HG03565 (cell line): ENCODE data around the gene BANF2.

Experiments used
- ATAC-seq: cut with Tn5 transposase; IDR thresholded peaks from one replicate; pipeline ENCODE4 v1.9.1; 2021; ENCODE audit warnings: mild to moderate bottlenecking, moderate library complexity; ENCODE audit not compliant: unreplicated experiment

Gene BANF2

DNA sequence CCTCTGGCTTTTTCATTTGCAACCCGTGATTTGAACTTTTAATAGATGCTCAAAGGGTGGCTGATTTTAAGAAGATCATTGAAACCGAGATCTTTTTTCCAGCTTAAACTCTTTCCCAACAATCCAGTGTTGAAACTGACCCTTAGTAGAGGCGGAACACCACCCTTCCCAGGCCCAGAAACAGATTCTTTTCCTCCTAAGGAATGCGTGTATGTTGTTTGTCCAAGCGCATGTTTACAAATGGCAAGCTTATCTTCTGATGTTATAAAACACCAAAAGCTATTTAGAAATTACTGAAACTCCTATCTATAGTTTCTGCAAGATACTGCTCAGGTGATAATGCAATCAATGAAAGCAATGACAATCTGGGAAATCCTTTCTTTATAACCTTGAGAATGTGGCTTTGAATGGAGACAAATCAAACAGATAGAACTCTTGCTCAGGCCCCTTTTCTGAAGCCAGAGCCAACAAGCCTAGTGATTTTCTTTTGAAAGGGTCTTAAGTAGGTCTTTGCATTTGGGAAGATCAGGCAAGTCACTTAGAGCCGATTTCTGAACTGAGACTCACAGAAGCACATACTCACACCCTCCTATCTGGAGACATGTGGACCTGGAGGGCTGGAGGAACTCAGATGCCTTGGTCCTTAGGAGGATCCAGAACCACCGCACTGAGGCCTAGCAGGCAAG is 9.1 kb downstream of the BANF2 start:
- no peak for ATAC-seq

DNA sequence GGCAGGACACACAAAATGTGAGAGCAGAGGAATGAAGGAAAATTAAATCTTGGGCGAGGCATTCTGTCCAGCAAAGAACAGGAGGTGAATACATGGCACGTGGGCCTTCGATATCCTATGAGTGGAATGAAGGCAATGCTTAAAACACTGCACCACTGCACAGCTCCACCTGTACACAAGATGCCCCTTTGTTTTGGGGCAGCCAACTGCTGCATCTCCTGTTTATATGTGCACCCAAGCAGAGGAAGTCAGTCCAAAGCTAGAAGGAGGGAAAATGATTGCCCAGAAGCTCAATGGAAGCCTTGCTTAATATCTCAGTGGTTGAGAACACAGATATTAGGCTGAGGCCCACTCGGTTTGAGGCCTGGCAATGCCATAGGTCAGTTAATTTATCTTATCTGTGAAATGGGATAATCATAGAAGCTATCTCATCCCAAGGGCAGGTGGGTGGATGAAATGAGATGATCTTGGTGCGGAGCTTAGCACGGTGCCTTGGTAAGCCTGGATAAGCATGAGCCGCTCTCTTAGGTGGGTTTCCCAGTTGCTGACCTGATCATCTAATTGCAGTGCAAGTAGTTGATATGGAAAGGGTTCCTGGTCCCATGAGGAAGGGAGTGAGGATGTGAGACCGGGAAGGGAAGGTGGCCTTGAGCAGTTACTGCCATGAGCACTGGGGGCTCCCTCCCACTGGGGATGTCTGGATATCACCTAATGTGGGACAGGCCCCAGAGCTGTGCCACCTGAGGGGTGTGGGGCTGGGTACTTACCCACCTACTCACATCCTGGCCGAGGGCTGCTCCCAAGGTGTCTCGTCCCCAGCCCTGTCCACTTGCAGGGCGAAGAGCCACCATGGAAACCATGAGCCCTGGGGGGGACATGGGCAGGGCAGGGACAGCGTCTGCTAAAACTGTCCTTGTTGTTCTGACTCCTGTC is 9.9 kb downstream of the BANF2 start:
- ATAC-seq, result no peak

DNA sequence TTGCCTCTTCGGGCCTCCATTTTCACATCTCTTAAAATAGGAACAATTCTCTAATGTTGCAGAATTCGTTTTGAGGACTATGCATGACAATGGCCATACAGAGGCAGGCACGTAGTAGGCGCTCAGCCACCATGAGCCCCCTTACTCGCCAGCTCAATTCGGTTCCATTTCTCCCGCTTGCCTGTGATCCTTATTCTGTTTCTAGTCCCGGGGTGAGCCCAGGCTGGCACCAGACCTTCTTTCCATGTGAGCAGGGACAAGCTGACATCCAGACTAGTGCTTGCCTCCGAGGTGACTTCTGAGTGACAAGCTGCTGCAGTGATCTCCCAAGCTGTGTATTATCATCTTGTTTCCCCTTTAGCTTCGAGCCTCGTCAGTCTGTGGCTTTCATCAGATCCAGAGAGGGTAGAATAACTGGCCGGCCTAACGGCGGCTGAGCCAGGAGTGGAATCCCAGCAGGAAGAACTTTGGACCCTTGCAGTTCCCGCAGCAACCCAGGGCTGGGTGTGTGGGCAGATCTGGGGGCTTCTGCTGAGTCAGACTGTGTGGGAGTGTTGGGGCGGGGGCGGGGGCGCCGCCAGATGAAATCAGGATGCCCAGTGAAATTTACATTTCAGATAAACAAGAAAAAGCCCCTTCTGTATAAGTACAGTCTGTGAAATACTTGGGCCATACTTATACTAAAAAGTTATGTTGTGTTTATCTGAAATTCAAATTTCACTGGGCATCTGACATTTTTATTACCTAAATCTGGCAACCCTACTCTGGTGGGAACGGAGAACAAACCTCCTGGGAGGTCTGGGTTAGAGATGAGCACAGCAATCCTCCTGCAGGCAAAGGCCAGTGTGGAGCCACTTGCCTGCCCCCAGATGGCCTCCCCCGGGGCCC is 10.9 kb downstream of the BANF2 start:
- ATAC-seq, result no peak

DNA sequence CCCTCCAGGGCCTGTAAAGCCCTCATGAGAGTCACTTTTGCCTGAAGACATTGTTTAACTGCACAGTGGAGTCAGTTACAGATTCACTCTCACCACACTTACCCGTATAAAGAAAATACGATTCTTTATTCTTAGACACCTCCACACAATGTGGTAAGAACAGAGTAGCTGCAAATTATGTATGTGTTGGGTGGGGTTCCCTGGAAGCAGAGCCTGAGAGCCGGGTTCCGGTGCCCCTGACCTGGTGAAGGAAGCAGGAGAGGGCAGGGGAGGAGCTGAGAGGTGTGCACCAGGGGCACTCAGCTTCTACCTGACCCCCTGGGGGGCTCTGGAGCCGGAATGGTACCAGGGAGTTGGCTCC is 11.5 kb downstream of the BANF2 start:
- no peak for ATAC-seq

DNA sequence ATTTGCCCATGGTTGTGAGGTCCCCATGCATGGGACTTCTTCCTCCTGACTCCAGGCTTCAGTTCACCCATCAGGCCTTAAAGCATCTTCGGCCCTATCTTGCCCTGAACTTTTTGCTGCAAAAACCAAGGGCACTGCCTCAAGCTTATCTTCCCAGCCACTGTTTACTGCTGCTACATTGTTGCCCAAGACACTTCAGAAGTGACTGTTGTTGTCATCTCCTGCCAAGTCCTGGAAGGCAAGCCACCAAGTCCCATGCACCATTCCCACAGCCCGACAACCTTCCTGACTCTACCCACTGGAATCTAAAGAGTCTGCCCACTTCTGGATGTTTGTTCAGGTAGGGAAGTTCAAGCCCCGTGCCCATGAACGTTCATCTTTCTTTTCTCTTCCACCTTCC is 12.4 kb downstream of the BANF2 start:
- ATAC-seq, result no peak

DNA sequence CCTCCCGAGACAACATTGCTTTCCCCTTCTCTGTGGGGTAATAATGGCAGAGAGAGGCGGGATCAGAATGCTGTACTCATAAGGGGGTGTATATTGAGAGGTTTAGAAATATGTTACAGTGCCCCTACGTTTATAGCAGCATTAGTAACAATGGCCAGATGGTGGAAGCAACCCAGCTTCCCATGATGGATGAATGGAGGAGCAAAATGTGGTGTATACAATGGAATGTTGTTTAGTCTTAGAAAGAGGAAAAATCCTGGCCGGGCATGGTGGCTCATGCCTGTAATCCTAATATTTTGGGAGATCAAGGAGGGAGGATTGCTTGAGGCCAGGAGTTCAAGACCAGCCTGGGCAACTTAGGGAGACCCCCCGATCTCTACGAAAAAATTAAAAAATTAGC is 12.9 kb downstream of the BANF2 start:
- ATAC-seq, result no peak

DNA sequence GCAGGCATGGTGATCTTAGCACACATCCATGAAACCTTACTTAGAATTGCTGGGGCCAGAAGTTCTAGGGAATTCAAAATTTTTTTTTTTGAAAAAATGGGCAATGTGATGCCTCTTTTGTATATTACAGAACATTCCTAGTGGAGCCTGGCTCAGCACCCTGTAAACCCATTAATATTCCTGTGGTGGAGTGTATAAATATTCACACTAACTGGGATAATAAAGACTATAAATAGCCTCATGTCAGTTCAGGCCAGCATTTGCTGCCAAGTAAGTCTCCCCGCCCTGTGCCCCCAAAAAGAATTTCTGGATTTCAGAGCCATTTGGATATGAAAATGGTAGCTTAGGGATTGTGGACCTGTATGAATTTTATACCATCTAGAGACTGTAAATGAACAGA is 14.8 kb downstream of the BANF2 start:
- ATAC-seq, result no peak

DNA sequence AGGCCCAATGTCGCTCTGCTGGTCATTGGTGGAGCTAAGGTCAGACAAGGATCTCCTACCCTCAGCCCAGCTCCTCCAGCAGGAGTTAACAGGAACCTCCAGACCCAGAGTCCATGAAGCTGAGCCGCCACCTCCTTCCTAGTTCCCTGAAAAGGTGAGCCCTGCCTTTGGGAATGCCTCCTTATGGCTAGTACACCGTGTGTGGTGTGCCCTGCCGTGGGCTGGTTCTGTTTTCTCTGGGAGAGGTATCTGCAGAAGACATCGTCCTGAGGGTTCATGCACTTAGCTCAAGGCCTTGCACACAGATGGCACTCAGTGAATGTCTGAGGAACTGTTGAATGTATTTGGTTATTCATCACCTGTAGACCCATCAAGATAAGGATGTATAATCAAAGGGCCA is 15.3 kb downstream of the BANF2 start:
- no peak for ATAC-seq

DNA sequence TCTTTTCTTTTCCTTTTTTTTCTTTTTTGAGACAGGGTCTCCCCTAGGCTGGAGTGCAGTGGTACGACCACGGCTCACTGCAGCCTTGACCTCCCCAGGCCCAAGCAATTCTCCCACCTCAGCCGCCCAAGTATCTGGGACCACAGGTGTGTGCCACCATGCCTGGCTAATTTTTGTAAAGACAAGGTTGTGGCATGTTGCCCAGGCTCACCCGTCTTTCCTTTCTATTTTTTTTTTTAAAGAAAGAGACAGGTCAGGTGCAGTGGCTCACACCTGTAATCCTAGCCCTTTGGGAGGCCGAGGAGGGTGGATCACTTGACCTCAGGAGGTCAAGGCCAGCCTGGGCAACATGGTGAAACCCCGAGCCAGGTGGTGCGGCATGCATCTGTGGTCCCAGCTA is 16.6 kb downstream of the BANF2 start:
- no peak for ATAC-seq

DNA sequence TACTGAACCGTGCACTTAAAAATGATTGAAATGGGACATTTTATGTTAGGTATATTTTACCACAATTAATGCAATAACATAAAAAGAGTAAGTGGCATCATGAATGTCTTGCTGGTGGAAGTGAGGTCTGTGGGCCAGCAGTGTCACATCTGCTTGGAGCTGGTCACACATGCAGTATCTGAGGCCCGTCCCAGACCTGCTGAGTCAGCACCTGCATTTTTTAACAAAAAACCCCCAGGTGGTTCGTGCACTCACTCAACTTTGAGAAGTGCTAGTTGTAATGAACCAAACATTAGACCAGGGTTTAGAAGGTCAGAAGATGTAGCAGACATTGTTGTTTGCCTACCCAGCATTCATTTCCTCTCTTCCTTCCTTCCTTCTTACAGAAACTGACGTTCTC is 21.0 kb downstream of the BANF2 start:
- no peak for ATAC-seq

DNA sequence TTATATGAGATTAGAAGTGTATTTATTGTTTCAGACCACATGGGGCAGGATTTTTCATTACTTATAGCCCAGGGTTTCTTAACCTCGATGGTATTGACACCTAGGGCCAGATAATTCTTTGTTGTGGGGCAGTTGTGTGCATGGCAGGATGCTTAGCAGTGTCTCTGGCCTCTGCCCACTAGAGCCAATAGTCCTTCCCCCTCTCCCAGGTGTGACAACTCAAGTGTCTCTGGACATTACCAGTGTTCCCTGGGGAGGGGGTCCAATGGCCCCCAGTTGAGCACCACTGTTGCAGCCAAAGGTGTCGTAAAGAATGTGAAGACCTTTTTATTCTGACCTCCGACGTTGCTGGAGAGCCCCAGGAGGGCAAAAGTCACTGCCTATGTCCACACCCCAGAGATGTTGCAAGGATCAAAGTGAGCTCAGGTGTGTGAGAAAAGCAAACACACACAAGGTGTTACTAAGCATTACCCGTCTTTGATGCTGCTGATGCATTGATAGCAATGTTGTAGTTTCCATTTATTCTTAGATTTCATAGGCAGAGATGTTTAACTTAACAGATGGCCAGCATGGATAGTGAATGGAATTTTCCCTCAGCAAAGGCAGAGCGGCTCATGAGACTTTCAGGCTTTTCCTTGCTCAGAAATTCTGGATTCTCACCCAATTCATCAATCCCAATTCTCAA is 22.2 kb downstream of the BANF2 start:
- no peak for ATAC-seq

DNA sequence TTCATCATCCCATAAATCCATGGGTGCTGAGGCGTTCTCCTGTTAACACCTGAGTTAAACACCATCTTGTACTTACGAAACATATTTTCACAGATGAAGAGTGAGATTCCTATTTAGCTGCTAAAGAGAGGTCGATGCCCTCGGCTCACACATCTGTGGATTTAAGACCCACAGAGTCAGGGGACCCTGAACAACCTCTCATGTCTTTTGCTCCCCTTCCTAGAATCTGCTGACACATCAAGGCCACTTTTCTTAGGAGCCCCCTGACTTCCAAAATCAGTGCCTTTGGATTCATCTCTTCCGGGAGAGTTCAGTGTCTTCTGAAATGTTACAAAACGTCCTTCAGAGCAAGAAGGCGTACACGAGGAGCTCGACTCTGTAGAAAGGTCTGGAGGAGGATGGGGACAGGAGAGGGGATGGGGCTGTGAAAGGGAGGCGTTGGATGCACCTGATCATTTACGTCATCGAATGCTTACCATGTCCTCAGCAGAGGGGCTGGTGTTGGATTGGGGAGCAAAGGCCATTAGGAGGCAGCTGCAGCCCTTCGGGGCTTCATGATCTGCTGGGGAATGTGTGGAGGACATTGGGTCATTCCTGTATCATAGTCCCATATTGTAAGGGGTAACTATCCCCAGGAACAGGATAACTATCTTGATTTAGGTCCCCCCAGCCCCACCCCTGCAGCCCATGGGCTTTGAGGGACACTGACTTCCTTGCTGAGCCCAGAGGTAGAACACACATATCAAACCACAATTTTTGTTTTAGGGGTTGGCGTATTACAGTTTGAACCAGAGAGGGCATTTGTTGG is 22.9 kb downstream of the BANF2 start:
- no peak for ATAC-seq

DNA sequence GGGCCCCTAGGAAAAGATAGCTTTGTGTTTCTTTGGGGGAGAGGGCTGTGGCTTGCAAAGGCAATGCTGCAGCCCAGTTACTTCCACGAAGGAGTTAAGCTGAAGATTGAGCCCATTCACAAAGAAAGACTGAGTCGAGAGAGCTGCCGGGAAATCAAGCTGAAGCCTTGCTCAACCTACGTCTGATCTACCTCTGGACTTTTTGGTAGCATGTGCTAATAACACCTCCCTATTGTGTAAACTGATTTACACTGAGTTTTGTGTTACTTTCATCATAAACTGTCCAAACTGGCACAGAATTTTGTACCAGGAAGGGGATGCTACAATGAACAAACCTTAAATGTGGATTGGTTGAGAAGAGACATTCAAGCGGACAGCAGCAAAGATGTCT is 23.5 kb downstream of the BANF2 start:
- ATAC-seq, result no peak

DNA sequence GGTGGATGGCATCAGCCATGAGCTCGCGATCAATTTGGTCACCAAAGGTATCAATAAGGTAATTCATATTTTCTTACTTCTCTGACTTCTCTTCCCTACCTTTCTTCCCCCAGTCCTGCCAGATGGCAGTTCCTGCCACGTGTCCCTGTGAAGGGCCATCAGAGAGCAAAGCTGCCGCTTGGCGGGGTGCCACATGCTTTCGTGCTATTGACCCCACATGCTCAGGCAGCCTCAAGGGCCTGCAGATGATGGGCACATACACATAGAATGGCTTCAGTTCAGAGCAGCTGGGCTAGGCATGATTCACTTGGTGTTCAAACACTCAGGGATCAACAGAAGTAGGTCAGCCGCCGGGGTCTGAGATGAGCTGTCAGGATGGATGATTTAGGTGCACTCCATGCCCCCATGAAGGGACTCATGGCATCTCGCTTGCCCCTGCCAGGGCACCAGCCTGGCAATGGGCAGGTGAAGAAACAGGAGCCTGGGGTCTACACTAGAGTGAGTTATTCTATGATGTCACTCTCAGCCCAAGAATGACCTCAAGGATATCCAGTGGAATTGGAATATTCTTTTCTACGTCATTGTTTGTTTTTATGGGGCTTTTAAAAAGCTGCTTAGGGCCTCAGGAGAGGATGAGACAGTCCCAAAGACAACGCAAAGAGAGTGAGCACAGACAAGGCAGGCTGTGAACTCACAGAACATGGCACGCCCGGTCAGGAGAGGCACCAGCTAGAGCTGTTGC is 25.5 kb downstream of the BANF2 start:
- no peak for ATAC-seq

DNA sequence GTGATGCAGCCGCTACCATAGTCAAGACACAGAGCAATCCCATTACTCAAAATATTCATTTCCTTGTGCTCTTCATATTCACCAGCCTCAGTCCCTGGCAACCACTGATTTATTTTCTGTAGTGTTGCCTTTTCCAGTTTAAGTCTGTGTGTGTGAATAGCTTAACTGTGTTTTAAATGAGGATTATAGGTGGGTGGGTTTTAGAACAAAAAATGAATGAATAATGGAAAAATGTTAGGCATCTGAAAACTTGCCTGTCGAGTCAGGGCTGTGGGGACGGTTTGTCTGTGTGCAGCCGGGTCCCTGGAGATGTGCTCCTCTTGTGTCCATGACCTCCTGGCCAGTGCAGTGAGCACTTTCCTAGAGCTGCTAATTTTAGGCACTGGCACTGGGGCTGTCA is 27.1 kb downstream of the BANF2 start:
- ATAC-seq, result no peak

DNA sequence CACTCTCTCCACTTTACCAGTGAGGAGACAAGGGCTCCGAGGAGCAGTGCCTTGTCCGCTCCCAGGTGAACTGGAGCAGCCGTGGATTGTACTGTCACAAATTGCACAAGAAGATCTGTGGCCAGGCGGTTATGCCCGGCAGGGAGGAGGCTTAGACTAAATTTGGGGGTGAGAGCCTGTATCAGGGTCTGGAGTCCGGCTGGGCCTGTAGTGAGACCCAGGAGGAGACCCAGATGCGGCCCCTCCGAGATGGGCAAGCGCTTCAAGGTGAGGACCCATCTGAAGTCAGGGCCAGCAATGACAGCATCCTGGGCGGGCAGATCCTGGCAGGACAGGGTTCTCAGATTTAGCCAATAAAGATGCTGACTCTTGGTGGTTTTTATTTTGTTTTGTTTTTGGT is 27.6 kb downstream of the BANF2 start:
- ATAC-seq, result no peak

DNA sequence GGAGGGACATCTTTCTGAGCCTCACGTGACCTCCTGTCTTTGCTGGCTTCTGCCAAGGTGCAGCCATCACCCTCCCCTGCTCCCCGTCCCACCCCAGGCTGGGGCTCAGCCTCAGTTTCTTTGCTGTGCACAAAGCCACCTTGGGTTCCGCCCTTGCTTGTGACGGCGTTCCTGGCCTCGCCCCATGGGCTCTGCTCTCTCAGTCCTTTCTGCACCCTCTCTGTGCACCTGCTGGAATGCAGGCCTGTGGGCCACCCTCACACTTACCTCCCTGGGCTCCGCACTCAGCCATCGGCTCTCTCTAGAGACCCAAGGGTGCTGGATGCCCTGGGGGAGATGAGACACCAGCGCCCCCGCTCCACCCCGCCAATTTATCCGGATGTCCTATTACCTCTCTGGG is 28.3 kb downstream of the BANF2 start:
- ATAC-seq, result no peak

DNA sequence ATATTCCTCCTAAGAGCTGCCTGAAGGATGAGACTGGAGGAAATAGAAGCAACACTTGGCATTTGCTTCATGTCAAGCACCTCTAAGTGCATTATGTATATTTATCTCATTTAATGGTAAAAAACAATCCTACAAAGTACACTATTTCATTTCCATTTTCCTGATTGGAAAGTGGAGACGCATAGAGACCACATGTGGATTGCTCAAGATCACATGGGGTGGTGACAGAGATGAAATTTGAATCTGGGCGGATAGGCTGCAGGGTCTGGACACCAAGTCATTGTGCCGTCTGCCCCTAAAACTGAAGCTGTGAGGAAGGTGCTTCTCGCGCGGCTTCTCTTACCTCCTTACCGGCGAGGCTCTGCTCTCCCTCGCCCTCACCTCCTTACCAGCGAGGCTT is 30.3 kb downstream of the BANF2 start:
- ATAC-seq, result no peak

DNA sequence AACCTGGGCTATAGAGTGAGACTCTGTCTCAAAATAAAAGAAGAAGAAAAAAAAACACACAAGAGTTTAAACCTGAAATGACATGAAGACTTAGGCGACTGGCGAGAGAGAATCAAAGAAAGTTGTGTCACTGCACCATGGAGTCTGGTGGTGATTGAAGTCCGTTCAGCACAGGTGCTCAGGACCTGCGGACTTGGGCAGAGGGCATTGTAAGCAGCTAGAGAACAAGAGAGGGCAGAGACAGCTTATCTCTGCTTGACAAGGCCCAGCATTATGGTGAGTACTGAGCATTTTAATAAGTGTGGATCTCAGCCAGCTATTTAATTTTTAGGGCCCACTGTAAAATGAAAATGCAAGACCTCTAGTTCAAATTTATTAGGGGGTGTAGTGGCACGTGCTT is 31.5 kb downstream of the BANF2 start:
- no peak for ATAC-seq
